ENCODE results near the gene ATP1B4.

DNA sequence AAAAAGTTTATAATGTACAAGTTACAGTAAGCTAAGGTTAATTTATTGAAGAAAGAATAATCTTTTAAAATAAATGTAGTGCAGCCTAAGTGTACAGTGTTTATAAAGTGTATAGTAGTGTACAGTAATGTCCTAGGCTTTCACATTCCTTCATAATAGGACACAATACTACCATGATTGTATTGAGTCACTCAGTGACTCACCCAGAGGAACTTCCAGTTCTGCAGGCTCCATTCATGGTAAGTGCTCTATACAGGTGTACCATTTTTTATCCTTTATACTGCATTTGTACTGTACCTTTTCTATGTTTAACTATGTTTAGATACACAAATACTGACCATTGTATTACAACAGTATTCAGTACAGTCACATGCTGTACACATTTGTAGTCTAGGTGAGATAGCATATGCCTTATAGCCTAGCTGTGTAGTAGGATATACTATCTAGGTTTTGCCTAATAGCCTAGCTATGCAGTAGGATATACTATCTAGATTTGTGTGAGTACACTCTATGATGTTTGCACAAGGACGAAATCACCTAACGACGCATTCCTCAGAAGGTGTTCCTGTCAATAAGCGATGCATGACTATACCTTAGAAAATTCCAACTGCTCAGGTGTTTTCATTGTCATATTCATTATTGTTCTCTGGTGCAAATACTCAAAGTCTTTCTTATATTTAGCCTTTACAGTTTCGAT is 45.2 kb upstream of the ATP1B4 start:
- TF ChIP-seq, protein P1, sequence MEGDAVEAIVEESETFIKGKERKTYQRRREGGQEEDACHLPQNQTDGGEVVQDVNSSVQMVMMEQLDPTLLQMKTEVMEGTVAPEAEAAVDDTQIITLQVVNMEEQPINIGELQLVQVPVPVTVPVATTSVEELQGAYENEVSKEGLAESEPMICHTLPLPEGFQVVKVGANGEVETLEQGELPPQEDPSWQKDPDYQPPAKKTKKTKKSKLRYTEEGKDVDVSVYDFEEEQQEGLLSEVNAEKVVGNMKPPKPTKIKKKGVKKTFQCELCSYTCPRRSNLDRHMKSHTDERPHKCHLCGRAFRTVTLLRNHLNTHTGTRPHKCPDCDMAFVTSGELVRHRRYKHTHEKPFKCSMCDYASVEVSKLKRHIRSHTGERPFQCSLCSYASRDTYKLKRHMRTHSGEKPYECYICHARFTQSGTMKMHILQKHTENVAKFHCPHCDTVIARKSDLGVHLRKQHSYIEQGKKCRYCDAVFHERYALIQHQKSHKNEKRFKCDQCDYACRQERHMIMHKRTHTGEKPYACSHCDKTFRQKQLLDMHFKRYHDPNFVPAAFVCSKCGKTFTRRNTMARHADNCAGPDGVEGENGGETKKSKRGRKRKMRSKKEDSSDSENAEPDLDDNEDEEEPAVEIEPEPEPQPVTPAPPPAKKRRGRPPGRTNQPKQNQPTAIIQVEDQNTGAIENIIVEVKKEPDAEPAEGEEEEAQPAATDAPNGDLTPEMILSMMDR (IDR thresholded peaks at IDR 0.05; ENCODE audit: low read depth, low read length, missing input control), result no peak
- no peak for TF ChIP-seq YY1 (IDR thresholded peaks at IDR 0.05)
- no peak for TF ChIP-seq GABPA (IDR thresholded peaks at IDR 0.05 in 1 of 2, conservative IDR thresholded peaks at IDR 0.05 in 1 of 2)
- TF ChIP-seq, protein P2, sequence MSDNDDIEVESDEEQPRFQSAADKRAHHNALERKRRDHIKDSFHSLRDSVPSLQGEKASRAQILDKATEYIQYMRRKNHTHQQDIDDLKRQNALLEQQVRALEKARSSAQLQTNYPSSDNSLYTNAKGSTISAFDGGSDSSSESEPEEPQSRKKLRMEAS (IDR thresholded peaks at IDR 0.05), result no peak
- TF ChIP-seq RAD21 (IDR thresholded peaks at IDR 0.05), result no peak
- TF ChIP-seq, protein P3, sequence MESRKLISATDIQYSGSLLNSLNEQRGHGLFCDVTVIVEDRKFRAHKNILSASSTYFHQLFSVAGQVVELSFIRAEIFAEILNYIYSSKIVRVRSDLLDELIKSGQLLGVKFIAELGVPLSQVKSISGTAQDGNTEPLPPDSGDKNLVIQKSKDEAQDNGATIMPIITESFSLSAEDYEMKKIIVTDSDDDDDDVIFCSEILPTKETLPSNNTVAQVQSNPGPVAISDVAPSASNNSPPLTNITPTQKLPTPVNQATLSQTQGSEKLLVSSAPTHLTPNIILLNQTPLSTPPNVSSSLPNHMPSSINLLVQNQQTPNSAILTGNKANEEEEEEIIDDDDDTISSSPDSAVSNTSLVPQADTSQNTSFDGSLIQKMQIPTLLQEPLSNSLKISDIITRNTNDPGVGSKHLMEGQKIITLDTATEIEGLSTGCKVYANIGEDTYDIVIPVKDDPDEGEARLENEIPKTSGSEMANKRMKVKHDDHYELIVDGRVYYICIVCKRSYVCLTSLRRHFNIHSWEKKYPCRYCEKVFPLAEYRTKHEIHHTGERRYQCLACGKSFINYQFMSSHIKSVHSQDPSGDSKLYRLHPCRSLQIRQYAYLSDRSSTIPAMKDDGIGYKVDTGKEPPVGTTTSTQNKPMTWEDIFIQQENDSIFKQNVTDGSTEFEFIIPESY (IDR thresholded peaks at IDR 0.05), result no peak
- TF ChIP-seq SP1 (IDR thresholded peaks at IDR 0.05), result no peak
- TF ChIP-seq JUND (IDR thresholded peaks at IDR 0.05), result no peak
- TF ChIP-seq HNF4A (conservative IDR thresholded peaks at IDR 0.05), result no peak
- no peak for TF ChIP-seq TAF1 (conservative IDR thresholded peaks at IDR 0.05)

Measured in liver (tissue), 3 donors.